Adipocyte (in vitro differentiated cells): ENCODE measurements around the gene PRR16.
"Not testable (repeated sequence)": the region's sequence is repeated elsewhere in the genome, so short reads cannot be mapped to it uniquely, and the experiment has no call there.

Experiments used
- DNase-seq: peaks from one replicate; pipeline ENCODE4 v3.0.0-alpha.2; 2015; ENCODE audit warnings: low read depth
- H3K27me3 ChIP-seq: replicated peaks from 2 replicates; pipeline ENCODE4 v1.7.0; 2013; ENCODE audit warnings: mild to moderate bottlenecking, low read length, moderate library complexity; ENCODE audit not compliant: control insufficient read depth, insufficient read depth
- H3K36me3 ChIP-seq: 2 replicates; pipeline ENCODE4 v1.7.0; 2013; ENCODE audit warnings: low read length, mild to moderate bottlenecking, moderate library complexity; ENCODE audit not compliant: control insufficient read depth, insufficient read depth, severe bottlenecking
- H3K4me1 ChIP-seq: 2 replicates; pipeline ENCODE4 v1.7.0; 2013; ENCODE audit warnings: mild to moderate bottlenecking, low read length, moderate library complexity; ENCODE audit not compliant: control insufficient read depth, insufficient read depth
- H3K4me3 ChIP-seq: 2 replicates; pipeline ENCODE4 v1.7.0; 2013; ENCODE audit warnings: mild to moderate bottlenecking, low read length, moderate library complexity
- H3K9ac ChIP-seq: 2 replicates; pipeline ENCODE4 v1.7.0; 2013; ENCODE audit warnings: mild to moderate bottlenecking, low read length, moderate library complexity
- H3K9me3 ChIP-seq: 2 replicates; pipeline ENCODE4 v1.7.0; 2013; ENCODE audit warnings: mild to moderate bottlenecking, low read length, moderate library complexity; ENCODE audit not compliant: control insufficient read depth

PRR16 gene

GRCh38 chr5:120463991-120464626 is at the start of gene PRR16:
PRR16 (plus strand) TSS chr5:120464300.
- H3K4me1 ChIP-seq: peaks cover 16% of the 10 kb centered on the region
- H3K9ac ChIP-seq: peak within 1 kb of the TSS; percentile 89
- no peaks in the 10 kb centered on the region for H3K9me3 ChIP-seq
- H3K36me3 ChIP-seq: no peaks in the 10 kb centered on the region
- peak within 1 kb of the TSS; percentile 92 for H3K4me3 ChIP-seq
- DNase-seq: peak; percentile 93
- no peaks in the 10 kb centered on the region for H3K27me3 ChIP-seq

DNA sequence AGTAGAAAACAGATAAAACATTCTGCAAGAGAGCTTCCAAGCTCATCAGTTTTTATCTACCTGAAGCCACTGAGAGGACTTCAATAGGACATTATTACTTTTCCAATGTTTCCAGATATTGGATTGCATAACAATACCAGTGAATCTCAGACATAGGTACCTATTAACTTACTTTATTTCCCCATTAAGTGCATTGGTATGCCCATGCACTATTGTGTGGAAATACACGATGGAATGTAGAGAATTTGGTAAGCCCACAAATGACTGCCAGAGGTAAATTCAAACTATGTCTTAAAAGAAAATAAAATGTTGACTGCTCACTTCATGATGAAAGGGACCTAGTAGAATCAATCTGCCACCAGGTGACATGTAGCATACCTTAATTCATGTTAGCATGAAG is 48.1 kb upstream of the PRR16 start:
- Histone ChIP-seq H3K36me3 (no peaks in the 10 kb centered on the region), H3K27me3 (no peaks in the 10 kb centered on the region), H3K4me1 (peaks cover 8% of the 10 kb centered on the region), H3K9me3 (no peaks in the 10 kb centered on the region), H3K4me3 (no peak overlapping the region), H3K9ac (no peak overlapping the region)
- no peak for DNase-seq

DNA sequence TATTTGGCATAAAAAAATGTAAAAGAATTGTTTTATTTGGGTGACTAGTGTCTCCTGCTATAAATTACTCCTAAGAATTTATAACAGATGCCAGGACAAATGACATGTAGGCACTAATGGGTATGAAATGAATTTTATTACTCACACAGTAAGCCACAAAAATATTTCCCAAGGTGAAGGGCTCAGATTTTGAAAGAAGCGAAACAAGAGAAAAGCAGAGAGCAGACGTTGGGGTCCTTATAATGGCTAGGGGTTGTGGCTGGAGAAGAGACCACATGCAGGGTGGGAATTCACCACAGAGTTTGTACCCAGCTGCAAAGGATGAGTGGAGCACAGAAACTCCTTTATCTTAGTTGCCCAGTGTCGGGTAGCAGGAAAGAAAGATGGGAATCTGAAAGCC is 45.0 kb upstream of the PRR16 start:
- H3K9me3 ChIP-seq: no peaks in the 10 kb centered on the region
- H3K4me3 ChIP-seq: no peak overlapping the region
- H3K4me1 ChIP-seq: peaks cover 8% of the 10 kb centered on the region
- H3K27me3 ChIP-seq: no peaks in the 10 kb centered on the region
- DNase-seq: no peak
- H3K9ac ChIP-seq: no peak overlapping the region
- H3K36me3 ChIP-seq: no peaks in the 10 kb centered on the region

GRCh38 chr5:120426633-120427275 is 37.3 kb upstream of the PRR16 start:
- H3K9me3 ChIP-seq: peaks cover 20% of the 10 kb centered on the region
- H3K9ac ChIP-seq, H3K36me3 ChIP-seq, H3K27me3 ChIP-seq, H3K4me1 ChIP-seq, DNase-seq, H3K4me3 ChIP-seq: not testable (repeated sequence)

DNA sequence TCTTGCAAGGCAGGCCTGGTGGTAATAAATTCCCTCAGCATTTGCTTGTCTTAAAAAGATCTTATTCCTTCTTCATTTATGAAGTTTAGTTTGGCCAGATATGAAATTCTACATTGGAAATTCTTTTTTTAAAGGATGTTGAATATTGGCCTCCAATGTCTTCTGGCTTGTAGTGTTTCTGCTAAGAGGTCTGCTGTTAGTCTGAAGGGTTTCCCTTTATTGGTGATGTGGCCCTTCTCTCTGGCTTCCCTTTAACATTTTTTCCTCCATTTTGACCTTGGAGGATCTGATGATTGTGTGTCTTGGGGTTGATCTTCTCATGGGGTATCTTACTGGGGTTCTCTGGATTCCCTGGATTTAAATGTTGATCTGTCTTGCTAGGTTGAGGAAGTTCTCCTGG is 33.5 kb upstream of the PRR16 start:
- Histone ChIP-seq H3K4me1 (no peaks in the 10 kb centered on the region), H3K9me3 (peaks cover 20% of the 10 kb centered on the region), H3K36me3 (no peaks in the 10 kb centered on the region), H3K9ac (no peak overlapping the region), H3K4me3 (no peak overlapping the region), H3K27me3 (no peaks in the 10 kb centered on the region)
- DNase-seq: no peak

DNA sequence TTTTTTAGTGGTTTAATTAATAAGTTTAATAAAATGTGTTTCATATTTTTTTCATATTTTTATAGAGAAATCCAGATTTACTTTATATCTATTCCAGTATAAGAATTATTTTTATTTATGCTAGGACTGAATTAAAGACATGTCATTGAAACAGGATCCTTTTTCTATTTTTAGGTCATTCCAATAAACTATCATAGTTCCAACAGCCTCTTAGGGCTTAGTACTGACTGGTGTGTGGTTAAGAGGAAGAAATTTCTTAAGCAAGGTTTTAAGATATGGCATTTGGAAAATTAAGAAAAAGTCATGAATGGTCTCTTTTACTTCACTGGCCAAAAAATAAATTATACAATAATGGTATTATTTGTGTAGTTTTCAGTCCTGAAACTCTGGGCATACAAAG is 31.2 kb upstream of the PRR16 start:
- no peak for DNase-seq
- H3K27me3 ChIP-seq: no peaks in the 10 kb centered on the region
- peaks cover 20% of the 10 kb centered on the region for H3K9me3 ChIP-seq
- no peak overlapping the region for H3K9ac ChIP-seq
- H3K4me3 ChIP-seq: no peak overlapping the region
- no peaks in the 10 kb centered on the region for H3K36me3 ChIP-seq
- peaks cover 7% of the 10 kb centered on the region for H3K4me1 ChIP-seq

DNA sequence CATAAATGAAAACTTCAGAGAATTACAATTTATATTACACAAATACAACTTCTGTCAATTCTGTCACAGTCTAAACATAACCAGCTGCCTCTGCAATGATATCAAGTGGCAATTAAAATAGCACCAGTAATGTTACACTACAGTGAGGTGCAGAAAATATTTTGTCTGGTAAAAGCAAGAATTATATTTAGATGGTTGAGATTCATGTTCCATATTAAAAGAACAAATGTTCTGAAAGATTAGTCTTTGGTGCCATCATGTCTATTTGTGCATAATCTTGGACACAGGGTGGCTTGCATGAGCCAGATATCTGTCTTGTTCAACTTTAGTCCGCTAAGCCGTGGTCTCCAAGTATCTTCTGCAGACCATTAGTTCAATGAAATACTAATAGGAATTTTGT is 29.0 kb upstream of the PRR16 start:
- Histone ChIP-seq H3K27me3 (no peaks in the 10 kb centered on the region), H3K4me1 (peaks cover 7% of the 10 kb centered on the region), H3K9me3 (peaks cover 14% of the 10 kb centered on the region), H3K9ac (no peak overlapping the region), H3K4me3 (no peak overlapping the region), H3K36me3 (no peaks in the 10 kb centered on the region)
- no peak for DNase-seq

- Histone ChIP-seq H3K36me3 (no peaks in the 10 kb centered on the region), H3K27me3 (no peaks in the 10 kb centered on the region), H3K9ac (no peak overlapping the region), H3K4me3 (no peak overlapping the region), H3K9me3 (no peaks in the 10 kb centered on the region), H3K4me1 (peaks cover 7% of the 10 kb centered on the region)
- DNase-seq: peak; percentile 40
Observed at GRCh38 chr5:120436996-120437395, 27.1 kb upstream of the PRR16 start.

- Histone ChIP-seq H3K9ac (no peak overlapping the region), H3K4me1 (peaks cover 19% of the 10 kb centered on the region), H3K4me3 (no peak overlapping the region), H3K36me3 (no peaks in the 10 kb centered on the region), H3K9me3 (no peaks in the 10 kb centered on the region), H3K27me3 (no peaks in the 10 kb centered on the region)
- DNase-seq: no peak
Observed at GRCh38 chr5:120442694-120443093, 21.4 kb upstream of the PRR16 start.

DNA sequence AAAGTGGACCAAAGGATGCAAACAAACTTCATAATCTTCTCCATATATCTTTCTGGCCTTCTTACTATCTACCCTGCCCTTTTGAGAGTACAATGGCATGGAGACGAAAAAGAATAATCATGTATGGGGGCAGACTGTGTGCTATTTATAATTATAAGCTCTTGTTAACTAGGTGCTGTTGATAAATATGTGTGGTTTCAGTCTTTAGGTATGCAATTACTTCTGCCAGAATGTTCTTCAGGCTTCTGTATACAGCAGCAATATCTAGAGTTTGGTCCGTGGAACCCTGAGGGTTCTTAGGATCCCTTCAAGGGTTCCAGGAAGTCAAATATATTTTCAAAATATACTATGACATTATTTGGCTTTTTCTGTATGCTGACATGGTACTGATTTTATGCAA is 20.5 kb upstream of the PRR16 start:
- no peaks in the 10 kb centered on the region for H3K36me3 ChIP-seq
- H3K9me3 ChIP-seq: no peaks in the 10 kb centered on the region

GRCh38 chr5:120446068-120446492 is 18.0 kb upstream of the PRR16 start:
- DNase-seq: peak; percentile 88
- Histone ChIP-seq H3K36me3 (no peaks in the 10 kb centered on the region), H3K9me3 (no peaks in the 10 kb centered on the region), H3K4me1 (peaks cover 28% of the 10 kb centered on the region), H3K9ac (peak overlapping the region; percentile 61), H3K27me3 (no peaks in the 10 kb centered on the region), H3K4me3 (no peak overlapping the region)

More for the DNA sequence above, 20.5 kb upstream of the PRR16 start:
- Histone ChIP-seq H3K9ac (no peak overlapping the region), H3K4me3 (no peak overlapping the region), H3K27me3 (no peaks in the 10 kb centered on the region), H3K4me1 (peaks cover 19% of the 10 kb centered on the region)
- DNase-seq: no peak

GRCh38 chr5:120446901-120447300 is 17.2 kb upstream of the PRR16 start:
- peak overlapping the region; percentile 61 for H3K9ac ChIP-seq
- no peaks in the 10 kb centered on the region for H3K9me3 ChIP-seq
- H3K27me3 ChIP-seq: no peaks in the 10 kb centered on the region
- no peak for DNase-seq
- no peak overlapping the region for H3K4me3 ChIP-seq
- peaks cover 28% of the 10 kb centered on the region for H3K4me1 ChIP-seq
- no peaks in the 10 kb centered on the region for H3K36me3 ChIP-seq
